ENCODE data around the gene EBP.
A peak's percentile ranks its signal among the peaks of the same experiment; 100 is the strongest.

Gene EBP

DNA sequence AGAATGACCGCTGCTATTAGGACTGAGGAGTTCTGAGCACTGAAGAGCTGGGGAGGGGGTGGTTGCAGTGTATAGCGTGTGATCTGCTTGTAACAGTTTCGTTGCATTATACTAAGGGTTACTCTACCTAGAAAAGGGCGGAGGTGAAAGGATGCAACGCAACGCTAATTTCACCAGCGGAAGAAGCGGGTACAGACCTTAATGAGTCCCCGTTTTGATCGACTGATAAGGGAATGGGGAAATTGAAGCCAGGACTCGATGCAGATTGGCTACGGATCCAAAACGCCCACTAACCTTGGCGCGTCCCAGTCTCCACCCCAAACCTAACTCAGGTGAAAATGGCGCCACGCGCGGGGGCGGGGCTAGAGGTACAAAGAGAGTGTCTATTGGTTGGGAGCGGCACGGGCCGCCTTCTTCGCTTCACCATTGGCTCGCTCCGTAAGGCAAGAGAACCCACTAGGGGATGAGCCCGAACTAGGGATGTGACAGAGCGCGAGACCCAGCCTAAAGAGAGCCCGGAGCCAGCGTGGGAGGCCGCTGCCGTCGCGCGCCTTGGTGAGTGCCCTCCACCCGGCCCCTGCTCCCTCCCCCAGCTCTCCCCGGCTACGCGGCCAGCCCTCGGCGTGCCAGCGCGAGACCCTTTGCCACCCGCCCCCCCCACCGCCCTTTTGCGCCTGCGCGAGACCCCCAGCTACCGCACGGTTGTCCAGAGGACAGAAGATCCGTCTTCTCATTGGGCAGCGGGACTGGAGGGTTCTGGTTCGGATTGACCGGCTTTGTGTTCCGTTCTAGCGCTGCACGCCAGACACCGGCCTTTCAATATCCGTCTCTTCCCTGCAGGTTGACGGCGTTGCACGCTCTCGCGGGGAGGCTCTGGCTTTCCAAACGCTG is at the start of gene EBP:
EBP (plus strand) TSS at position 456 of the 891 bp plus-strand sequence. CDS start 1,964 bp downstream, outside the sequence.
- peak; percentile 98 for FAIRE-seq

DNA sequence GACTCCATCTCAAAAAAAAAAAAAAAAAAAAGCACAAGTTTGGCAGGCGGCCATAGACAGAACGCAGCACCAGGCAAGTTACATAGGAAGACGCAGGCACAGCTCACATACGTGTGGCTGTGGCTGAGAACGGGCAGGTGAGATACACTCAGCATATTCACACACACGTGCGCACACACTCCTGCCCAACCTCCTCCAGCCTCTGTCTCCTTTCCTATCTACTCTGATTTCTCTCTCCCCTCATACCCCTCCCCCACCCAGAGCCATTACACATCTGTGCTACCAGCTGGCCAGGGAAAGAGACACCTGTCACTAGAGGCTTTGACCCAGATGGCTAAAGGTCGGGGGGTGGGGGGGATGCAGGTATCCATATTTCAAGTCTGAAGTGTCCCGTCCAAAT is 49.4 kb upstream of the EBP start:
- no peak for FAIRE-seq

DNA sequence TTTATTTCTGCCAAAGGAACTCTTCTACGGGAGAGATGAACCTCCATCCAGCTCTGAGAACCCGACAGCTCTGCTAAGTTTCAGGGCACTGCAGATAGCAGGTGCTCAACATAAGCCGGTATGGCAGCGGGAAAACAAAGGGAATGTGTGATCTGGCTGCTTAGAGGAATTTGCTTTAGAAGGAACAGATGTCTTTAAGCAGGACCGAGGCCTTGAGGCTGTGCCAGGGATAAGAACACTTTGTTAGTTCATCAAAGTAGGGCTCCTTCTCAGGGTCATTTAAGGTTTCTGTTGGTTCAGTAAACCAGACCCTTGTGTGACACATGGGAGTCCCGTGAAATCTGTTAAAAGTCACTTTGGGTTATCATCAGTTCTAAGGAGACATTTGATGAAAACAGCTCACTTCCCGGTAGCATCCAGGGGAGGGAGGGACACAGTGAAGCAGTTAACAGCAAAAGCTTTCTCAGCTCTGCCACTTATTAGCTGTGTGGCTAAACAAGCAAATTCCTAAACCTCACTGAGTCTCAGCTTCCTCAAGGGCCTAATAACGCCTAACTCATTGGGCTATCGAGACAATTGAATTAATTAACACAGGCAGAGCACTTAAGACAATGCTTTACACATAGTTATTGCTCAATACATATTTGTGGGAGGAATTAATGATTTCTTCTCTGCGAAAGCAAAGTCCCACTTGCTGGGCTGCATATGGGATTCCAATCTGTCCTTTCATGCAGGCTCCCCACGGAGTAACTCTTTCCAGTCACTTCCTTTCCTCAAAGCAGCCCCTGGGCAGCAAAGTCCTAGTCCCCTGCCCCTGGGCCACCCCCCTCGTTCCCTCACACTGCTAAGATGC is 48.5 kb upstream of the EBP start:
- no peak for FAIRE-seq

DNA sequence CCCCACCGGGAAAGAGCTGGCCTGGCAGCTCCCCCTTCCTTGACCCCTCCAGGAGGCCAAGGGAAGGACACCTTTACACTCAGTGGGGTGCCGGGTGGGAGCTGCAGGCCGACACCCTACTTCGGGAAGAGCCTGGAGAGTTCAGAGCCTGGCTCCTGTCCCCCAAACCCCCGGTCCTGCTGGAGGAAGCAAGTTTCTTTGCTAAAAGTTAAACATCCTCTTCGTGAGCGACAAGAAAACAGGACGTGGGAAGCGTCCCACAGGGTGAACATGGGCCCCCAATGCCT is 48.0 kb upstream of the EBP start:
- no peak for FAIRE-seq

DNA sequence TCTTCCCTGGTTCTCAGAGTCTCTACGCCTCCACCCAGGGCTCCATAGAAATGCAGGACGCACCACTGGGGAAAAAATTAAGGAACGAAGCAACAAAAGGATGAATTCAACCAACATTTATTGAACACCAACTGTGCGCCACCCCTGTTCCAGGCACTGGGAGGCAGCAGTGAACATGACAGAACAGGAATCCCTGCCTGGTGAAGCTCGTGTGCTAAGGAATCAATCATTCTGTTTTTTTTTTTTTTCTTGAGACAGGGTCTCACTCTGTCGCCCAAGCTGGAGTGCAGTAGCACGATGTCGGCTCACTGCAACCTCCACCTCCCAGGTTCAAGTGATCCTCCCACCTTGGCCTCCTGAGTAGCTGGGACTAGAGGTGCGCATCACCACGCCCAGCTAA is 47.5 kb upstream of the EBP start:
- no peak for FAIRE-seq

DNA sequence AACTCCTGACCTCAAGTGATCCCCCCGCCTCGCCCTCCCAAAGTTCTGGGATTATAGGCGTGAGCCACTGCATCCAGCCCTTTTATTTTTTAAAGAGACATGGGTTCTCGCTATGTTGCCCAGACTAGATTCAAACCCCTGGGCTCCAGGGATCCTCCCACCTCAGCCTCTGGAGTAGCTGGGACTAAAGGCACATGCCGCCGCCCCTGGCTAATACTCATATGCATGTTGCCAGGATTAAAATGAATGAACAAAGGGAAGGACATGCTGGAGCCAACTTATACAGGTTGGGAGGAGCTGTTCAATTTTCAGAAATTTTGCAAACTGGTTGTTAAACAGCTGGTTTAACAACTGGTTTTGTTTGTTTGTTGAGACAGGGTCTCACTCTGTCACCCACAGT is 47.0 kb upstream of the EBP start:
- FAIRE-seq, result no peak

DNA sequence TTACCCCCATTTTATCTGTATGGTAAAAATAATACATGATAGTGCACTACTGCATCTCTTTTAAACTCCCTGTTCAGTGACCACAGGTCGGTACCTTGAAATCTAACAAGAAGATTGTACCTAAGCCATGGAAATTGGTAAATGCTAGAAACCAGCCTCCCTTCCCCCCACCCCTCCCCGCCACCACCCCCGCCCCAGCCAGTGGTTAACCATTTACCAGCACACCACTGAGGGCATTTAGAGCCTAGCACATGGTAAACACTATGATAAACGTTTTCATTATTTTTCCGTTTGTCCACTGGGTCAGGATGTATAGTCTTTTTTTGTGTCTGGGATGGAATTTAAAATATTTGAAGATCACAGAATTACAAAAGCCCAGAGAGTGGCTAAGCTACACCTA is 46.3 kb upstream of the EBP start:
- no peak for FAIRE-seq

DNA sequence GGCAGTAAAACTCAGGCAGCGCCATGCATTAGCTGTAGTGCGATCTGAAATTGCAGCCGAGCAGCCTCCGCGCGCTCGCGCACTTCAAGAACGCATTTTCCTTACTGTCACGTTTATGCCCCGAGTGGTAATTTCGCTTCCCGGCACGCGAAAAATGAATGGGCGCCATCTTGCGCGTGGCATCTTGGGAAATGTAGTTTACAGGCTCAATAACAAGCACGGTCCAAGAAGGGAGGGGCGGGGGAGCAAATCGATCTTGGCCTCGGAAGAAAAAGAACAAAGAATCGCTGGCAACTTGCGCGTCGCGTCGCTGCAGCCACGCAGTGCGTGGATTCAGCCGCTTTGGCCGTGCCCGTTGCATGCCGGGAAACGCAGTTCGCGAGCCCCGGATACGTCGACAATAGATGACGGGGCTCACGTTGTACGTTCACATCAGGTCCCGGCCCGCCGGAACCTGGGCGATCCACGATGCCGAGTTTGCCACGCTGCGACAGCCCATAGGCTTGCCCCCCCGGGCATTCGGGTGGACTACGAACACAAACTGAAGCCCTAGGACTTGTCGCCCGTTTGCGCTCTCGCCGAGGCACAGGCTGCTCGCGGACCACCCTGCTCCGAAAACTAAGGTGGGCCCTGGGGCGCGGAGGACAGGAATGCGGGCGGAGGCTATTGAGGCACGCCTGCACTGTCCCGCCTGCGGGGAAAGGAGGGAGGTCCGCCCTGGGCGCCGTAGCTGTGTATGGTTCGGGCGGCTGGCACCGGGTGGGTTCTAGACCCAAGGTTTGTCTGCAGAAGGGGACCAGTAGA is 45.6 kb upstream of the EBP start, which contains the start of gene FTSJ1:
FTSJ1 (plus strand) TSS at position 426 of the 804 bp plus-strand sequence. CDS start 1,849 bp downstream, outside the sequence.
- peak; percentile 84 for FAIRE-seq

DNA sequence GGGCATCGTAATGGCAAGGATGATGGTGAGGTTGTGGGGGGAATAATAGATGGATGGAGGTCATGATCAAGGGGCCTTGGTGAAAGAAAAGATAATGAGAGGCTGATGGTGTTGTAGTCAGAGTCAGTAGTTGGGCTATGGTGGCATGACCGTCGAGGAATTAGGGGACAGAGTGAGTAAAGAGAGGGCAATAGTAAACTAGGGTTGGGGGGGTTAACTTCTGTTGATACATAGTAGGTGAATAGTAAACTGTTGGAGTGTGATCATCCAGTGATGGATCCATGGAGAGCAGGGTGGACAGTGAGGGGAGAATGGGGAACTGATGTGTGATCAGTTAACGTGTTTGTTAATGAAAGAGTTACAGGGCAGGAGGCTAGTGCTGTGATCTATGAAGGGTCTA is 44.7 kb upstream of the EBP start:
- no peak for FAIRE-seq

DNA sequence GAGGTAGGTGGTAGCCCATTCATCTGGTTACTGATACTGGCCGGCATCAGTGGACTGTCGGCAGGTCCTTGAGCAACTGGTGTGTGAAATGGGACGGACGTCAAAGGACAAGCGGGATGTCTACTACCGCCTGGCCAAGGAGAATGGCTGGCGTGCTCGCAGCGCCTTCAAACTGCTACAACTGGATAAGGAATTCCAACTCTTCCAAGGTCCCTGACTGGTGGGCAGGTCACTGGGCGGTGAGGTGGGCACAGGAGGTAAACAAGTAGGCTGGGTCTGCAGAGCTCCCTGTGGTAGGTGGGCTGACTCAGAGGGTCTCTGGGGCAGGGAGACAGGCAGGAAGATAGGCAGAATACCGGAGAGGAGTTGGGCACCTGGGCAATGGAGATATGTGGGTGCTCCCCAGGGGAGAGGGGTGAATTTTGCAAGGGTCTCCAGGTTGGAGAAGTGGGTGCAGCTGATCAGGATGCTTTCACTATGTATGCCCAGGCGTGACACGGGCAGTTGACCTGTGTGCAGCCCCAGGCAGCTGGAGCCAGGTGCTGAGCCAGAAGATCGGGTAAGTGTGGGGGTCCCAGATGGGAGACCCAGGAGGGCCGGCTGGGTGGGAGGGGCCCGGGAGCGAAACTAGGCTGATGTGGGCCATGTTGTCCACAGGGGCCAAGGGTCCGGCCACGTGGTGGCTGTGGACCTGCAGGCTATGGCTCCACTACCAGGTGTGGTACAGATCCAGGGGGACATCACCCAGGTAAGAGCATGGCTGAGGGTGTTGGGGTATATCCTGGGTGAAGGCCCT is 43.5 kb upstream of the EBP start:
- no peak for FAIRE-seq

DNA sequence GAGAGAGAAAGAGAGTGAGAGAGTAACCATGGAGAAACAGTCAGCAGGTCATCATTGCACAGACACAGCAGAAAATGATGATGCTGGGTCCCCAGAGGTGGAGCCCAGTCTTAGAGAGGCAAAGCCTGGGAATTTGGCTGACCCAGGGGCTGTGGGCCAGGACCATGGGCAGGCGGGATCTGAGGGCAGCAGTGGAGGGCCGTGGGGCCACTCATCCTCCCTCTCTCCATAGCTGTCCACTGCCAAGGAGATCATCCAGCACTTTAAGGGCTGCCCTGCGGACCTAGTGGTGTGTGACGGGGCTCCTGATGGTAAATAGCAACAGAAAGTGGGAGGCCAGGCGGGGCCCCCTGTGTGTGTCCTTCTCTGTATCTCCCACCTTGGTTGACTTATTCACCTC is 42.8 kb upstream of the EBP start:
- no peak for FAIRE-seq

DNA sequence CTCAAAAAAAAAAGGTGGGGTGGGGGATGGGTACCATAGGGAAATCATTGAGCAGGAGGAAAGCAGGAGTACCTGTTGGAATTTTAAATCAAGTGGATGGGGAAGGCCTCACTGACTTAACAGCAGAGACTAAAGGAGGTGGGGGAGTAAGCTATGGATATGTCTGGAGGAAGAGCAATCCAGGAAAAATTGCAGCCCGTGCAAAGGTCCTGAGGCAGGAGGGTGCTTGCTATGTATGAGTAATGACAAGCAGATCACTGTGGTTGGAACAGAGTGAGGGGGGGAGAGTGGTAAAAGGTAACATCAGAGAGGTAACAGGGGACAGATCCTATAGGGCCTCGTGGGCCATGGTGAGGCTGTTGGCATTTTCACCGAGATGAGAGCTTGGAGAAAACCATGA is 41.5 kb upstream of the EBP start:
- no peak for FAIRE-seq

DNA sequence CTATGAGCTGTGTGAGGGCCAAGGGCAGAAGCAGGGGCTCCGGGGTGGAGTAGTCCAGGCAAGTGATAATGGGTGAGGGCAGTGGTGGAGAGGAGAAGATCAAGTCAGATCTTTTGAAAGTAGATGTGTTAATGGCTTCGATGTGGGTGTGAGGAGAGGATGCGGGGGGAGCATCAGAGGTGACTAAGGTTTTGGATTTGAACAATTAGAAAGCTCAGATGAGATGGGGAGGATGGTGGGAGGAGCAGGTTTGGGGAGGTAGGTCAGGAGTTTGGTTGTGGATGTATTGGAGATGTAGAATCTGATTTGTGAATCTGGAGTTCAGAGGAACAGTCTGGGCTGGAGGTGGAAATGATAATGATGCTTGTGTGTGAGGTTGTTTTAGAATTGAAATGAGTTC is 41.0 kb upstream of the EBP start:
- FAIRE-seq, result no peak

DNA sequence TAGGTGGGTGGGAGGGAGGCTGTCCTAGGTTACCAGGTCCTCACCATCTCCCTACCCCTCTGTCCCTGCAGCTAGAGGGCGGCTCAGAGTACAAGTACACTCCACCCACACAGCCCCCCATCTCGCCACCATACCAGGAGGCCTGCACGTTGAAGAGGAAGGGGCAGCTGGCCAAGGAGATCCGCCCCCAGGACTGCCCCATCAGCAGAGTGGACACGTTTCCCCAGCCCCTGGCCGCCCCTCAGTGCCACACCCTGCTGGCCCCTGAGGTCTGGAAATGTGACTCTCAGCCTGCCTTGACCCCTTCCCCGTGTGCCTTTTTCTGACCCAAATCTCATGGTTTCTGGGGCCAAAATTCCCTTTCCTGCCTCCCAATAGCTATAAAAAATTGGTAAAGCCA is 39.1 kb upstream of the EBP start:
- FAIRE-seq, result no peak

DNA sequence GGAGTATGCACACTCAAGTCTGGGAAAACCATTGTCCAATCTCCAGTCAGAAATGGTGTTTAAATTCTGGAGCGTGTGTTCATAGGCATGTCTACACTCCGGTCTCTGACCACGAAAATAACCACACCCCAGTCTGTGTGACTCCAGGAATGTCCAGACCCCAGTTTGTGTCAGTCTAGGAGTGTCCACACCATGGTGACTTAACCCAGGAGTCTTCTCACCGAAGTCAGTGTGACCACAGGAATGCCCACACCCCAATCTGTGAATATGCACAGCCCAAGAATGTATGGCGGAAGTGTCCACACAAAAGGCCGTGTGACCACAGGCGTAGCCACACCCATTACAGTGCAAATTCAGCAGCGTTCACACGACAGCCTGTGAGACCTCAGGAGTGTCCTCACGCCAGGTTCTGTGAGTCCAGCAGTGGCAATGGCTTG is 34.2 kb upstream of the EBP start:
- no peak for FAIRE-seq

DNA sequence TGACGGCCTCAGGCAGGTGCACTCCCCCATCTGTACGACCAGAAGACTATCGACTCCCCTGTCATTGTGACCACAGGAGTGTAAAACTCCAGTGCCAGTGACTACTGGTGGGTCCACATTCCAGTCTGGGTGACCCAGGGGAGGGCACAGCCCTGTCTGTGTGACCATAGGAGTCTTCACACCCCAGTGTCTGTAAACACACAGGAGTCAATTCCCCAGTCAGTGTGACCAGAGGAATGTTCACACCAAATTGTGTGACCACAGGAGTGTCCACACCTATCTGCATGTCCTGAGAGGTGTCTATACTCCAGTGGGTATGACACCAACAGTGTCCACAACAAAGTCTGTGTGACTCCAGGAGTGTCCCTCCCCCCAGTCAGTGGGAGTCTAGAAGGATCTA is 33.6 kb upstream of the EBP start:
- no peak for FAIRE-seq

DNA sequence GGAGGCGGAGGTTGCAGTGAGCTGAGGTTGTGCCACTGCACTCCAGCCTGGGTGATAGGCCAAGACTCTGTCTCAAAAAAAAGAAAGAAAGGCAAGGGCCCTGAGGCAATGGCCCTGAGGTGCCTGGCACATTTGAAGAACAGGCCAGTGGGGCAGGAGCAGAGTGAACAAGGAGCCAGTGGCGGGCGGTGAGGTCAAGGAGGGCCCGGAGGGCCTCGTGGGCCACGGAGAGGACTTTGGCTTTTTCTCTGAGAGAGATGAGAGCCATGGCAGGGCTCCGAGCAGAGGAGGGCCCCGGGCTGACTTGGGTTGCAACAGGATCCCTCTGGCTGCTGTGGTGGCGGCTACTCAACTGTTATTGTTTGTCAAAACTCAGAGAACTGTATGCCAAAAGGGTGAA is 32.3 kb upstream of the EBP start:
- FAIRE-seq, result no peak

DNA sequence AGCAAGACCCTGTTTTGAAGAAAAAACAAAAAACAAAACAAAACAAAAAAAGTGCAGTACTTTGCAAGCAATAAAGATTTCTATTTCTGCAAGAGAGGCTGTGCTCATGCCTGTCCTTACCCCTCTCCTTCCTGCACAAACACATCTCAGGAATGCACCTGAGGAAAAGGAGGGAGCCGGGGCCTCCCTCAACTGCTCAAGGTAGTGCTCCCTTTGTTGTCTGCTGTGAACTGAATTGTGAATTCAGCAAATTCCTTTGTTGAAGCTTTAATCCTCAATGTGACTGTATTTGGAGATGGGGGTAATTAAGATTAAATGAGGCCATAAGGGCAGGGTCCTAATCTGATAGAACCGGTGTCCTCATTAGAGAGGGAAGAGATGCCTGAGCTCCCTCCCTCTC is 31.7 kb upstream of the EBP start:
- FAIRE-seq, result no peak

DNA sequence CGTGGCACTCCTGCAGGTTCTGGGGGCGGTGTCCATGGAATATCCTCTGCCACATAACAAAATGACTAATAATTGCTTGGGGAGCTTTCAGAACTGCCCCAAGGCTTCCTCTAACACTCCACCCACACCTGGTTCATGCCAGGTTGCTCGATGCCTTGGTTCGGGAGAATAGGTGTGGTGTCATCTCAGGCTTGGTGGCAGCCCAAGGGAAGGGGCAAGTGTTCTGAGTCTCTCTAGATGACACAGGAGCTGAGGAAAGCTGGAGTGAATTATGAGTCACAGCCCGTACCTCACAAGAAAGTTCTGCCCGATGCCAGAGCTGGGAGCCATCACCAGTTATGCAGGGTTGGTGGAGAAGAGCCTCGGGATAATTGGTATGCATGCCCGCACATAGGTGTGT is 30.9 kb upstream of the EBP start:
- FAIRE-seq, result no peak

DNA sequence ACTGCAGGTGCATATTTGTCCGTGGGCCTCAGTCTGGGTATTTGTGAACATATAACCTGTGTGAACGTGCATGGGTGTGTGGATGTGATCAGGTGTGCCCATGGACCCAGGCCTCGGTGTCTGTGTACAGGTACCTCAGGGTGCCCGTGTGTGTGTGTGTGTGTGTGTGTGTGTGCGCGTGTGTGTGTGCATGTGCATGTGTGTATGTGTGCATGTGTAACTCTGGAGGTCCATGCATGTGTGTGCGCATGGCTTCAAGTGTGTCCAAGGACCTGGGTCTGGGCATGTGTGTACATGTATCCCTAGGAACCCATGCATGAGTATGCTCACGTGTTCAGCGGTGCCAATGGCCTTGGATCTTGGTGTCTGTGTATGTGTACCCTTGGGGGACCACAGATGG is 29.8 kb upstream of the EBP start:
- FAIRE-seq, result no peak

DNA sequence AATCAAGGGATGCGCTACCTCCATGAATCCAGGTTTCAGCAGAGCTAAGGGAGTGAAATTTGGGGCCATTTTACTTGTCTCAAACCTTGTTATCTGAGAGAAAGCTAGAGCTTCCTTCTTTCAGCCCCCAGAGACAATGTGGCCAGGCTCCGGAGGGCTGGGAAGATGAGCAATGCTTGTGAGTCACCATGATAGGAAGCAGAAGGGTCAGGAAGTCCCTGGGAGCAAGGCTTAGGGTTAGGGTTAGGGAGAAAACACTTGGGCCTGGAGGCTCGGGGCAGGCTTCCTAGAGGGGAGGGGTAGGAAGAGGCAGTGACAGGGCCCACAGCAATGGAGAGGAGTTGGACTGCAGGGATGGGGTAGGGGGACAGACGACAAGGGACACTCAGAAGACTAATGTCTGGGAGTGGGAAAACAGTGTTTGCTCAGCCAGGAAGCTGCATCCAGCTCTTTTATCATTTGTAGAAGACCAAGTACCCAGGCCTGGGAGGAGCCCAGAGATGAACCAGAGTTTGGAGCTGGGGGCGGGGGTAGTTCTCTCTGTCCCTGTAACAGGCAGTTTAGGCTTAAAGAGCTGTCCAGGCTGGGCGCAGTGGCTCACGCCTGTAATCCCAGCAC is 29.2 kb upstream of the EBP start:
- FAIRE-seq, result no peak

DNA sequence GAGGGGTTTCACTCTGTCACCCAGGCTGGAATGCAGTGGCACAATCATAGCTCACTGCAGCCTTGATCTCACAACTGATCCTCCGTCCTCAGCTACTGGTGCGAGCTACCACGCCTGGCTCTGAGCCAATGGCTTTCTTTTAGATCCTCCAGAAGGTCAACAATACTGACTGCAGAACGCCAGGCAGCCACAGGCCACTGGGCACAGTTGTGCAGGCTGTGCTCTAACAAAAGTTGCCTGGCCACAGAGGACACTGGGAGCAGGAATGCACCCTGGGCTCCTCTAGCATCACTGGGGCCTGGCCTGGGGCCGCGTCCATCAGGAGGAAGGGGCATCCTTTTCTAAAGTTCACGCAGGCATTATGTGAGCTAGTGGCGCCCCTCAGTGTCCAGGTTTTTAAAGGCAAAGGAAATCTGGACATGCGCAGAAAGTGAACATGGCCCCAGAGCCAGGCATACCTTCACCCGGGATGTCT is 27.7 kb upstream of the EBP start:
- FAIRE-seq, result no peak

Measured in G401.6 (cell line).